ENCODE data around the gene KIAA0232. TPM values are rescaled to one million over a fixed set of nuclear protein-coding genes. Genes with fewer than 3 reads are reported as not detected.

The KIAA0232 gene
- total RNA-seq, result 28.4 TPM

DNA sequence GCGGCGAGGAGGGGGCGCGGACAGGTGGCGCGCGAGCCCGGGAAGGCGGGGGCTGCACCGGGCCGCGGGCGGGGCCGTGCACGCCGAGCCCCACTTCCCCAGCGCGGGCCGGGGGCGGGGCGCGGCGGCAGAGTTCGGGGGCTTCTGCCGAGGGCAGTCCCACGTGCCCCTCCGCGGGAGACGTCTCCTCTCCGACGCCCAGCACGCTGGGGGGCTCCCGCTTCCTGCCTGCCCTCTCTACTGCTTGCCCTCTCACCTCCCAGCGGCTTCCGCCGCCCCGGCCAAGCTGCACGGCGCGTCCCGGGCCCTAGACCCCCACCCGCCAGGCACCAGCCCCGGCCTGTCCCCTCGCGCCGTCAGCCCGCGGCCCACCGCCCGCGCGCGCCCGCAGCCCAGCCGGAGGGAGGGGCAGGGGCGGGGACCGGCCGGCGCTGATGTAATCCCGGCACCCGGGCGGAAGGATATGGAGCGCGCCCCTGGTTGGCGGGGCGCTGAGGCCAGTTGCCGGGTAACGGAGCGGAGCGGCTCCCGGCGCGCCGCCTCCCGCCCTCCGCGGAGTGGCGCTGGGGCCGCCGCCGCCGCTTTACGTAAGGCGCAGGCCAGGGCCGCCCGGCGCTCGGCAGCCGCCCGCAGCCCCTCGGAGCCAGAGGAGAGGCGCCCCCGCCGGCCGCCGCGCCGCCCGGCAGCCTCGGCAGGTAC, at the start of gene KIAA0232:
TSS of gene KIAA0232 (plus strand) at position 581 of the 699 bp plus-strand sequence. CDS start 41,727 bp downstream, outside the sequence.
- Histone ChIP-seq H3K27me3 (ENCODE audit: insufficient read depth, low read length) (no peaks in the 10 kb centered on the region), H3K4me1 (ENCODE audit: insufficient read depth, low read length) (peaks cover 40% of the 10 kb centered on the region), H3K9me3 (ENCODE audit: low read depth, low read length) (no peaks in the 10 kb centered on the region), H3K4me3 (ENCODE audit: low read length) (peak within 1 kb of the TSS; percentile 86)

- Histone ChIP-seq H3K9me3 (ENCODE audit: low read depth, low read length) (no peaks in the 10 kb centered on the region), H3K4me1 (ENCODE audit: insufficient read depth, low read length) (no peaks in the 10 kb centered on the region), H3K27me3 (ENCODE audit: insufficient read depth, low read length) (no peaks in the 10 kb centered on the region), H3K4me3 (ENCODE audit: low read length) (no peak overlapping the region)
Measured at GRCh38 chr4:6733358-6734164, 49.0 kb upstream of the KIAA0232 start.

GRCh38 chr4:6734165-6734786, 48.3 kb upstream of the KIAA0232 start:
- Histone ChIP-seq H3K4me1 (ENCODE audit: insufficient read depth, low read length) (no peaks in the 10 kb centered on the region), H3K9me3 (ENCODE audit: low read depth, low read length) (no peaks in the 10 kb centered on the region), H3K4me3 (ENCODE audit: low read length) (no peak overlapping the region), H3K27me3 (ENCODE audit: insufficient read depth, low read length) (no peaks in the 10 kb centered on the region)

- H3K9me3 ChIP-seq (ENCODE audit: low read depth, low read length), result no peaks in the 10 kb centered on the region
- no peaks in the 10 kb centered on the region for H3K4me1 ChIP-seq (ENCODE audit: insufficient read depth, low read length)
- peaks cover 3% of the 10 kb centered on the region for H3K27me3 ChIP-seq (ENCODE audit: insufficient read depth, low read length)
- no peak overlapping the region for H3K4me3 ChIP-seq (ENCODE audit: low read length)
Measured at GRCh38 chr4:6739920-6740319, 42.6 kb upstream of the KIAA0232 start.

- H3K27me3 ChIP-seq (ENCODE audit: insufficient read depth, low read length), result peaks cover 3% of the 10 kb centered on the region
- no peaks in the 10 kb centered on the region for H3K9me3 ChIP-seq (ENCODE audit: low read depth, low read length)
- H3K4me3 ChIP-seq (ENCODE audit: low read length), result no peak overlapping the region
- H3K4me1 ChIP-seq (ENCODE audit: insufficient read depth, low read length), result no peaks in the 10 kb centered on the region
Measured at GRCh38 chr4:6740347-6740746, 42.2 kb upstream of the KIAA0232 start.

DNA sequence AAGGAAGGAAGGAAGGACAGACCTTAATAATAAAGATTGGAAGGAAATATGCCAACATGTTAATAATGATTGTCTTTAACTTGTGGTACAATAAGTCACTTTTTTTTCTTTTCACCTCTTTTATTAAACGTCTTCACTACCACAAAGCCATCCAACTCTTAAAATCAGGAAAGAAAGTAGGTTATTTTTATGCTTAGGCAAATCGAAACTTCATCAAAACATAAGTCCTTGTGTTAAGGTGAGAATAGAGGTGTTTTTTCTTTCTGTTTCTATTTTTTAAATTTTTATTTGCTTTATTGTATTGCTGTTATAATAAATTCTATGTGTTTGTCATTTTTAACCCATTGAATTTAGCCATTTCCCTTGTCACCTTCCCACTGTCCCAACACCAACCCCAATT, 40.0 kb upstream of the KIAA0232 start:
- H3K27me3 ChIP-seq (ENCODE audit: insufficient read depth, low read length), result peaks cover 3% of the 10 kb centered on the region
- H3K4me3 ChIP-seq (ENCODE audit: low read length), result no peak overlapping the region
- H3K4me1 ChIP-seq (ENCODE audit: insufficient read depth, low read length), result no peaks in the 10 kb centered on the region
- H3K9me3 ChIP-seq (ENCODE audit: low read depth, low read length), result no peaks in the 10 kb centered on the region

GRCh38 chr4:6742989-6743388, 39.5 kb upstream of the KIAA0232 start:
- peaks cover 3% of the 10 kb centered on the region for H3K27me3 ChIP-seq (ENCODE audit: insufficient read depth, low read length)
- no peak overlapping the region for H3K4me3 ChIP-seq (ENCODE audit: low read length)
- no peaks in the 10 kb centered on the region for H3K9me3 ChIP-seq (ENCODE audit: low read depth, low read length)
- no peaks in the 10 kb centered on the region for H3K4me1 ChIP-seq (ENCODE audit: insufficient read depth, low read length)

DNA sequence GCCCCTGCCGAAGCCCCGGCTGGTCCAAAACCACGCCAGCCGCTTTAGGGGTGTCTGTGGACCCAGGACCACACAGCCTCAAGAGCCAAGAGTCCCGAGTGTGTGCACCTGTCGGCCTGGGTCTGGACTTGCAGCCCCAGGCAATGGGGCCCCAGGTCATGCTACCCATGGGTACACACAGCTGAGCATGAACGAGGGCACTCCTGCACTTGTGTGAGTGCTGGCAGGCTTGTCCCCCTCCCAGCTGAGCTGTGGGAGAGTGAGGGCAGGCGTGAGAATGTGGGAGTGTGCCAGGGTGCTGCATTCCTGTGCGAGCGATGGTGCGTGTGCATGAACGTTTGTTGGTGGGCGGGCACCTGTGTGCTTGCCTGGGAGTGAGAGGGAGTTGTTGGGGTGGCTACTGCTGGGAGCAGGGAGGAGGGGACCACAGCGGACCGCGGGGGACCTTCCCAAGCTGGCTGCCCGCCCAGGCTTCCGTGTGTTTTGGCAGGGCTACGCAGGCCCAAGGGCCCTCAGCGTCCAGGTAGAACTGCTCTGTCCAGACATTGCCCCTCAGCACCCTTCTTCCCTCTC, 35.7 kb upstream of the KIAA0232 start:
- no peaks in the 10 kb centered on the region for H3K27me3 ChIP-seq (ENCODE audit: insufficient read depth, low read length)
- no peaks in the 10 kb centered on the region for H3K4me1 ChIP-seq (ENCODE audit: insufficient read depth, low read length)
- no peaks in the 10 kb centered on the region for H3K9me3 ChIP-seq (ENCODE audit: low read depth, low read length)
- no peak overlapping the region for H3K4me3 ChIP-seq (ENCODE audit: low read length)

DNA sequence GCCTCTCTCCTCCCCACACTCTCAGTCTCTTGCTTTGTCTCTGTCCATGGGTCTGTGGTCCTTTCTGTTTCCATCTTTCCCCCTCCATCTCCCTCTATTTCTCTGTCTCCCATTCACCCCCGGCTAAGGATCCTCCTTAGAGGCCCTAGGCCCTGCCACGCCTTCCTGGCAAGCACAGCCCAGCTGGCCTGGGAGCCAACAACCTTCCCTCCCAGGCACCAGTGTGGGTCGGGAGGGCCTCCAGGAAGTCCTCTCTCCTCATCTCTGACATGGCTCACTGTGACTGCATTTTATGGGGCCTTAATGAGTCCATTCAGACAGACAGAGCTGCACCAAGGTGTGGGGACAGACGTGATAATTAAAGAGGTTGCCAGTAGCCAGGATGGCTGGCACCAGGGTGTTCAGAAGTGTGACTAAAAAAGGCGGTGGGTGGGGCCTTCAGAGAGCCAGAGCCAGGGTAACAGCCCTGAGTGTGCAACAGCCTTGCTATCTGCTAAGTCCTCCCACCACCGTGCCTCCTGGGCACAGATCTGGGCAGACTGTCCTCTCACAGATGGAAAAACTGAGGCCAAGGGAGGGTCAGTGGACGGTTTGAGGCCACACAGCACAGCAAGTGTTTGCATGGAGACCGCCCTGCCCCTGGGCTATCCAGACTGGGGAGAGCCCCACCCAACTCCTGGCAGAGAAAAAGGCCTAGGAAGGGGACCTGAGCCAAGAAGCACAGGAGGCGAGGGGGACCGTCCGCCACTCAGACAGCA, 35.1 kb upstream of the KIAA0232 start:
- Histone ChIP-seq H3K4me1 (ENCODE audit: insufficient read depth, low read length) (peaks cover 6% of the 10 kb centered on the region), H3K4me3 (ENCODE audit: low read length) (no peak overlapping the region), H3K27me3 (ENCODE audit: insufficient read depth, low read length) (no peaks in the 10 kb centered on the region), H3K9me3 (ENCODE audit: low read depth, low read length) (no peaks in the 10 kb centered on the region)

- no peak overlapping the region for H3K4me3 ChIP-seq (ENCODE audit: low read length)
- H3K4me1 ChIP-seq (ENCODE audit: insufficient read depth, low read length), result peaks cover 10% of the 10 kb centered on the region
- no peaks in the 10 kb centered on the region for H3K9me3 ChIP-seq (ENCODE audit: low read depth, low read length)
- no peaks in the 10 kb centered on the region for H3K27me3 ChIP-seq (ENCODE audit: insufficient read depth, low read length)
Measured at GRCh38 chr4:6748286-6748685, 34.2 kb upstream of the KIAA0232 start.

GRCh38 chr4:6749340-6750171, 33.0 kb upstream of the KIAA0232 start:
- Histone ChIP-seq H3K4me1 (ENCODE audit: insufficient read depth, low read length) (peaks cover 10% of the 10 kb centered on the region), H3K27me3 (ENCODE audit: insufficient read depth, low read length) (no peaks in the 10 kb centered on the region), H3K9me3 (ENCODE audit: low read depth, low read length) (no peaks in the 10 kb centered on the region), H3K4me3 (ENCODE audit: low read length) (no peak overlapping the region)

- H3K4me1 ChIP-seq (ENCODE audit: insufficient read depth, low read length), result peaks cover 10% of the 10 kb centered on the region
- H3K9me3 ChIP-seq (ENCODE audit: low read depth, low read length), result no peaks in the 10 kb centered on the region
- H3K4me3 ChIP-seq (ENCODE audit: low read length), result no peak overlapping the region
- H3K27me3 ChIP-seq (ENCODE audit: insufficient read depth, low read length), result no peaks in the 10 kb centered on the region
Measured at GRCh38 chr4:6750286-6751221, 32.0 kb upstream of the KIAA0232 start.

All from mononuclear cell (primary cell).